ENCODE measurements around the gene RHOA. TPM values are rescaled to one million over a fixed set of nuclear protein-coding genes. Genes with fewer than 3 reads are reported as not detected.

Gene RHOA
- total and polyA plus RNA-seq, 2 of the 8 experiments (the other 6 are each of a cell fraction or from before 2014, with no cell fraction given), result 176 to 397 TPM

DNA sequence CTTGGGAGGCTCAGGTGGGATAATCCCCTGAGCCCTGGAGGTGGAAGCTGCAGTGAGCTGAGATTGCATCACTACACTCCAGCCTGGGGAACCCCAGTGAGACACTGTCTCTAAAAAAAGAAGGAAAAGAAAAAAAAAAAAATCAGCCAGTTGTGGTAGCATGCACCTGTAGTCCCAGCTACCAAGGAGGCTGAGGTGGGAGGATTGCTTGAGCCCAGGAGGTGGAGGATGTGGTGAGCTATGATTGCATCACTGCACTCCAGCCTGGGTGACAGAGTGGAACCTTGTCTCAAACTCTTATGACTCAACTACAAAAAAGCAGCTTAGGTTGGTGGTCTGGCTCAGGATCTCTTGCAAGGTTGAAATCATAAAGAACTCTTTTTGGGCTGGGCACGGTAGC, 34.3 kb downstream of the RHOA start:
- WGBS, 2 experiments (ENCODE audit: extremely low coverage in 1 of 2, insufficient coverage in 1 of 2, insufficient read length in 1 of 2, insufficient replicate concordance in 2 of 2, low coverage in 1 of 2, low lambda C conversion rate in 2 of 2, missing lambda C conversion rate in 1 of 2), result 100% methylated on average over 1 of the region's 1 CpG; no CpG with 5 or more reads in 1 of the 2 experiments
- H3K27me3 ChIP-seq (replicated peaks in 1 of 4; ENCODE audit: control insufficient read depth in 3 of 4, extremely low read depth in 1 of 4, insufficient read depth in 3 of 4, low read length in 3 of 4), result no peaks in the 10 kb centered on the region
- H3K27ac ChIP-seq (ENCODE audit: low read depth, low read length), result no peak overlapping the region
- ChIA-PET POLR2A (ENCODE audit: partially characterized antibody) (interaction anchor here (1.2 to 1.6 kb wide), 3 partner anchors 20 to 37 kb away, joined by 3 to 6 read pairs (median 3); partner anchors contain the start of genes RHOA and USP4), CTCF (ENCODE audit: partially characterized antibody) (interaction anchor here (0.5 to 1.5 kb wide), 2 partner anchors 56 to 72 kb away, joined by 3 to 4 read pairs; no protein-coding TSS in a partner anchor)
- peaks cover 5 to 16% of the 10 kb centered on the region in 2 experiments for H4K20me1 ChIP-seq (replicated peaks in 1 of 2; ENCODE audit: control insufficient read depth in 1 of 2, insufficient read depth in 2 of 2, low read length in 2 of 2)
- no peak overlapping the region for H3K9ac ChIP-seq (replicated peaks in 1 of 4; ENCODE audit: extremely low read depth in 1 of 4, low read depth in 3 of 4, low read length in 3 of 4)
- no peak overlapping the region; the same call in 1 of the 2 replicates for H3K18ac ChIP-seq (ENCODE audit: extremely low read depth, low read length)
- H2BK20ac ChIP-seq (ENCODE audit: low read length), result no peak overlapping the region
- no peaks in the 10 kb centered on the region for H3K23me2 ChIP-seq (ENCODE audit: low read depth, low read length)
- DNase-seq (ENCODE audit: low read depth in 1 of 2, low spot score in 2 of 2) (no peak), FAIRE-seq (no peak)
- H3K4me3 ChIP-seq (ENCODE audit: extremely low read depth in 1 of 4, insufficient read depth in 2 of 4, low read depth in 3 of 4, low read length in 4 of 4), result no peak overlapping the region
- H2BK120ac ChIP-seq (replicated peaks; ENCODE audit: low read depth, low read length), result no peak overlapping the region
- H4K91ac ChIP-seq (replicated peaks; ENCODE audit: insufficient read length, low read length), result no peak overlapping the region
- H2BK12ac ChIP-seq (ENCODE audit: low read depth, low read length), result no peak overlapping the region
- H2BK5ac ChIP-seq (ENCODE audit: low read depth, low read length), result no peak overlapping the region
- H3K79me2 ChIP-seq (ENCODE audit: control insufficient read depth in 1 of 2, insufficient read depth in 2 of 2, low read length in 2 of 2), result peaks cover 3 to 63% of the 10 kb centered on the region in 2 experiments
- no peaks in the 10 kb centered on the region for H3K9me3 ChIP-seq (ENCODE audit: insufficient read depth in 2 of 2, low read depth in 1 of 2, low read length in 1 of 2)
- peaks cover 2 to 28% (median 16%) of the 10 kb centered on the region in 4 experiments; a peak in 5 of 8 replicates for H3K36me3 ChIP-seq (ENCODE audit: control insufficient read depth in 2 of 4, insufficient read depth in 4 of 4, low read length in 3 of 4)
- peaks cover 2% of the 10 kb centered on the region; the same call in 1 of the 2 replicates for H3K79me1 ChIP-seq (ENCODE audit: low read depth, low read length)
- no peak overlapping the region for H3K4me2 ChIP-seq (ENCODE audit: insufficient read depth in 1 of 2, low read depth in 2 of 2, low read length in 2 of 2)
- H4K5ac ChIP-seq (ENCODE audit: insufficient read length, low read depth, low read length), result no peak overlapping the region
- no peak overlapping the region for H3K4ac ChIP-seq (replicated peaks; ENCODE audit: insufficient read length, low read depth, low read length)
- no peak overlapping the region for H3K56ac ChIP-seq (replicated peaks; ENCODE audit: insufficient read length, low read depth, low read length)
- no peak overlapping the region for H2BK15ac ChIP-seq (ENCODE audit: low read length)
- H2AK5ac ChIP-seq (ENCODE audit: low read depth, low read length), result no peak overlapping the region
- no peak overlapping the region for H2AFZ ChIP-seq (ENCODE audit: low read length)
- H3K4me1 ChIP-seq (replicated peaks in 1 of 4; ENCODE audit: control insufficient read depth in 3 of 4, insufficient read depth in 4 of 4, low read length in 3 of 4), result peaks cover 0 to 2% (median 0%) of the 10 kb centered on the region in 4 experiments; a peak in 1 of 7 replicates
- no peak overlapping the region for H4K8ac ChIP-seq (ENCODE audit: extremely low read depth, insufficient read depth, low read length)
- H3K23ac ChIP-seq (ENCODE audit: insufficient read length), result no peak overlapping the region
- H3K14ac ChIP-seq (ENCODE audit: insufficient read length), result no peak overlapping the region
- no peak for TF ChIP-seq RBBP5 (IDR thresholded peaks at IDR 0.05; ENCODE audit: borderline replicate concordance, low read depth, low read length)
